ENCODE results near the gene RHOU. TPM values are rescaled to one million over a fixed set of nuclear protein-coding genes. Genes with fewer than 3 reads are reported as not detected.

Gene RHOU
- total and polyA plus RNA-seq, 2 of the 13 experiments (the other 11 are each of a cell fraction or from before 2014, with no cell fraction given), result 11.9 to 18.5 TPM

DNA sequence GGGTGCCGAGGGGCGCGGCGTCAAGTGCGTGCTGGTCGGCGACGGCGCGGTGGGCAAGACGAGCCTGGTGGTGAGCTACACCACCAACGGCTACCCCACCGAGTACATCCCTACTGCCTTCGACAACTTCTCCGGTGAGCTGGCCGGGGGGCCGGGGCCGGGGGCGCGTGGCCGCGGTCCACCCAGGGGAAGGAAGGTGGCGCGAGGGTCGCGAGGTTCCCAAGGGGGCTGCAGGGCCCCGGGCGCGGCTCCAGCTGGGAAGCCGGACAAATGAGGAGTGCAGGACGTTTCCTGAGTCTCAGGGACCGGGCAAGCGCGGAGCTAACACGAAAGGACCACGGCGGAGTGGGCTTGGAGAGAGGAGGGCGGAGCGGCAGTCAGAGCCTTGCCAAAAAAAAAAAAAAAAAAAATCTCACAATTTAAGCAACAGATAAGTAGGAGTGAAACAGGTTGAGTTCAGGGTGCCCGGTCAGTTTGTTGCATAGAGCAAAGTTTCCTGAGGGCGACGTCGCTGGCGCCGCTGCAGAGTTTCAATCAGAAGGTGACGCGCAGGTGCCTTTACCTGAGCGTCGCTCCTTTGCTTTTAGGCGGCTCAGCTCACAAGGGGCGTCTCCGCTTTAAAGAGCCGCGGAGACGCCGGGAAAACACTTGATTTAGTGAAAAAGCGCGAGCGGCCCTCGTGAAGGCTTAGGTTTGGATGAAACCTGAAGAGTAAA, 750 bp downstream of the RHOU start (continued):
- TF ChIP-seq, protein P1, sequence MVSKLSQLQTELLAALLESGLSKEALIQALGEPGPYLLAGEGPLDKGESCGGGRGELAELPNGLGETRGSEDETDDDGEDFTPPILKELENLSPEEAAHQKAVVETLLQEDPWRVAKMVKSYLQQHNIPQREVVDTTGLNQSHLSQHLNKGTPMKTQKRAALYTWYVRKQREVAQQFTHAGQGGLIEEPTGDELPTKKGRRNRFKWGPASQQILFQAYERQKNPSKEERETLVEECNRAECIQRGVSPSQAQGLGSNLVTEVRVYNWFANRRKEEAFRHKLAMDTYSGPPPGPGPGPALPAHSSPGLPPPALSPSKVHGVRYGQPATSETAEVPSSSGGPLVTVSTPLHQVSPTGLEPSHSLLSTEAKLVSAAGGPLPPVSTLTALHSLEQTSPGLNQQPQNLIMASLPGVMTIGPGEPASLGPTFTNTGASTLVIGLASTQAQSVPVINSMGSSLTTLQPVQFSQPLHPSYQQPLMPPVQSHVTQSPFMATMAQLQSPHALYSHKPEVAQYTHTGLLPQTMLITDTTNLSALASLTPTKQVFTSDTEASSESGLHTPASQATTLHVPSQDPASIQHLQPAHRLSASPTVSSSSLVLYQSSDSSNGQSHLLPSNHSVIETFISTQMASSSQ (IDR thresholded peaks at IDR 0.05; ENCODE audit: low read depth), result no peak
- TF ChIP-seq, protein P1 (CRISPR knock-in tag; IDR thresholded peaks at IDR 0.05; ENCODE audit: borderline replicate concordance), result no peak
- TF ChIP-seq HDAC1 (CRISPR knock-in tag; IDR thresholded peaks at IDR 0.05) (0 out of 2 replicates have a peak, but pooled peaks have one; percentile 33), HMGA1 (CRISPR knock-in tag; conservative IDR thresholded peaks at IDR 0.05) (no peak), NR1H2 (CRISPR knock-in tag; IDR thresholded peaks at IDR 0.05; ENCODE audit: borderline replicate concordance, low read depth) (no peak), ZNF430 (CRISPR knock-in tag; IDR thresholded peaks at IDR 0.05) (peak; percentile 58; the same call in 1 of the 2 replicates), ZNF782 (CRISPR knock-in tag; IDR thresholded peaks at IDR 0.05; ENCODE audit: borderline replicate concordance) (no peak), REPIN1 (CRISPR knock-in tag; IDR thresholded peaks at IDR 0.05; ENCODE audit: borderline replicate concordance, low read depth) (no peak), MXD4 (CRISPR knock-in tag; IDR thresholded peaks at IDR 0.05) (no peak), KLF9 (CRISPR knock-in tag; IDR thresholded peaks at IDR 0.05; ENCODE audit: low read depth) (no peak), CENPX (CRISPR knock-in tag; IDR thresholded peaks at IDR 0.05) (no peak), ZNF329 (CRISPR knock-in tag; IDR thresholded peaks at IDR 0.05; ENCODE audit: low read depth) (no peak), ZNF501 (CRISPR knock-in tag; IDR thresholded peaks at IDR 0.05) (peak; percentile 35; the same call in 1 of the 2 replicates), FOXK2 (IDR thresholded peaks at IDR 0.05) (no peak), ZNF33B (CRISPR knock-in tag; IDR thresholded peaks at IDR 0.05) (no peak)
- TF ChIP-seq, protein P2, sequence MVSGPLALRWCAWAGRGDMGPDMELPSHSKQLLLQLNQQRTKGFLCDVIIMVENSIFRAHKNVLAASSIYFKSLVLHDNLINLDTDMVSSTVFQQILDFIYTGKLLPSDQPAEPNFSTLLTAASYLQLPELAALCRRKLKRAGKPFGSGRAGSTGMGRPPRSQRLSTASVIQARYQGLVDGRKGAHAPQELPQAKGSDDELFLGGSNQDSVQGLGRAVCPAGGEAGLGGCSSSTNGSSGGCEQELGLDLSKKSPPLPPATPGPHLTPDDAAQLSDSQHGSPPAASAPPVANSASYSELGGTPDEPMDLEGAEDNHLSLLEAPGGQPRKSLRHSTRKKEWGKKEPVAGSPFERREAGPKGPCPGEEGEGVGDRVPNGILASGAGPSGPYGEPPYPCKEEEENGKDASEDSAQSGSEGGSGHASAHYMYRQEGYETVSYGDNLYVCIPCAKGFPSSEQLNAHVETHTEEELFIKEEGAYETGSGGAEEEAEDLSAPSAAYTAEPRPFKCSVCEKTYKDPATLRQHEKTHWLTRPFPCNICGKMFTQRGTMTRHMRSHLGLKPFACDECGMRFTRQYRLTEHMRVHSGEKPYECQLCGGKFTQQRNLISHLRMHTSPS (CRISPR knock-in tag; IDR thresholded peaks at IDR 0.05; ENCODE audit: low read depth), result no peak
- TF ChIP-seq, protein P3, sequence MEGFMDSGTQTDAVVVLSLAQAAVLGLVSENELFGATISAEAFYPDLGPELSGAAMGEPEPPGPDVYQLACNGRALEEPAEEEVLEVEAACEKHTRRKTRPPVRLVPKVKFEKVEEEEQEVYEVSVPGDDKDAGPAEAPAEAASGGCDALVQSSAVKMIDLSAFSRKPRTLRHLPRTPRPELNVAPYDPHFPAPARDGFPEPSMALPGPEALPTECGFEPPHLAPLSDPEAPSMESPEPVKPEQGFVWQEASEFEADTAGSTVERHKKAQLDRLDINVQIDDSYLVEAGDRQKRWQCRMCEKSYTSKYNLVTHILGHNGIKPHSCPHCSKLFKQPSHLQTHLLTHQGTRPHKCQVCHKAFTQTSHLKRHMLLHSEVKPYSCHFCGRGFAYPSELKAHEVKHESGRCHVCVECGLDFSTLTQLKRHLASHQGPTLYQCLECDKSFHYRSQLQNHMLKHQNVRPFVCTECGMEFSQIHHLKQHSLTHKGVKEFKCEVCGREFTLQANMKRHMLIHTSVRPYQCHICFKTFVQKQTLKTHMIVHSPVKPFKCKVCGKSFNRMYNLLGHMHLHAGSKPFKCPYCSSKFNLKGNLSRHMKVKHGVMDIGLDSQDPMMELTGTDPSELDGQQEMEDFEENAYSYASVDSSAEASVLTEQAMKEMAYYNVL (CRISPR knock-in tag; IDR thresholded peaks at IDR 0.05; ENCODE audit: borderline replicate concordance), result 0 out of 2 replicates have a peak, but pooled peaks have one; percentile 54
- TF ChIP-seq, protein P4, sequence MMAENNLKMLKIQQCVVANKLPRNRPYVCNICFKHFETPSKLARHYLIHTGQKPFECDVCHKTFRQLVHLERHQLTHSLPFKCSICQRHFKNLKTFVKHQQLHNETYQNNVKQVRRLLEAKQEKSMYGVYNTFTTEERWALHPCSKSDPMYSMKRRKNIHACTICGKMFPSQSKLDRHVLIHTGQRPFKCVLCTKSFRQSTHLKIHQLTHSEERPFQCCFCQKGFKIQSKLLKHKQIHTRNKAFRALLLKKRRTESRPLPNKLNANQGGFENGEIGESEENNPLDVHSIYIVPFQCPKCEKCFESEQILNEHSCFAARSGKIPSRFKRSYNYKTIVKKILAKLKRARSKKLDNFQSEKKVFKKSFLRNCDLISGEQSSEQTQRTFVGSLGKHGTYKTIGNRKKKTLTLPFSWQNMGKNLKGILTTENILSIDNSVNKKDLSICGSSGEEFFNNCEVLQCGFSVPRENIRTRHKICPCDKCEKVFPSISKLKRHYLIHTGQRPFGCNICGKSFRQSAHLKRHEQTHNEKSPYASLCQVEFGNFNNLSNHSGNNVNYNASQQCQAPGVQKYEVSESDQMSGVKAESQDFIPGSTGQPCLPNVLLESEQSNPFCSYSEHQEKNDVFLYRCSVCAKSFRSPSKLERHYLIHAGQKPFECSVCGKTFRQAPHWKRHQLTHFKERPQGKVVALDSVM (CRISPR knock-in tag; IDR thresholded peaks at IDR 0.05), result no peak

Measured in HepG2 (cell line).